OCI-LY7 (cell line): ENCODE data around the gene HEMGN. TPM values are rescaled to one million over a fixed set of nuclear protein-coding genes. Genes with fewer than 3 reads are reported as not detected.
A peak's percentile ranks its signal among the peaks of the same experiment; 100 is the strongest.

Source experiments
- BruUV-seq: library from RNA; stranded (reverse); fragments of 400-500 nt; replicated peaks from 2 replicates; lab custom pipeline; 2021; lab: Mats Ljungman, UMichigan
- CTCF ChIA-PET: fragments of 300-600 bp; sonication (Branson Sonifier 250); formaldehyde crosslinking; loops from one replicate; lab custom pipeline; 2022; ENCODE audit warnings: antibody characterized with exemption; ENCODE audit not compliant: unreplicated experiment; lab: Charles Lee
- POLR2A ChIA-PET: fragments of 300-600 bp; sonication (Branson Sonifier 250); formaldehyde crosslinking; loops from one replicate; lab custom pipeline; 2022; ENCODE audit warnings: antibody characterized with exemption; lab: Charles Lee
- DNase-seq: peaks from one replicate; pipeline ENCODE4 v3.0.0-alpha.2; 2015; ENCODE audit warnings: low spot score
- H2AFZ ChIP-seq: fragments of 200-600 bp; sonication (generic), shearing (Covaris generic); 2 replicates; pipeline ENCODE4 v1.6.1; 2014; ENCODE audit warnings: mild to moderate bottlenecking, antibody characterized with exemption, low read length, moderate library complexity
- H3K27ac ChIP-seq: fragments of 200-600 bp; sonication (generic); 2 replicates; pipeline ENCODE4 v1.5.1; 2014; ENCODE audit warnings: mixed run types, low read depth, mild to moderate bottlenecking, moderate library complexity, low read length, inconsistent platforms; ENCODE audit not compliant: poor library complexity, severe bottlenecking
- H3K36me3 ChIP-seq: fragments of 200-600 bp; sonication (generic); 2 replicates; pipeline ENCODE4 v1.6.1; 2014; ENCODE audit warnings: mild to moderate bottlenecking, antibody characterized with exemption, low read length, moderate library complexity, mixed read lengths; ENCODE audit not compliant: insufficient read depth
- H3K4me1 ChIP-seq: fragments of 200-600 bp; sonication (generic); 2 replicates; pipeline ENCODE4 v1.5.1; 2014; ENCODE audit warnings: mild to moderate bottlenecking, low read length; ENCODE audit not compliant: insufficient read depth, poor library complexity, severe bottlenecking
- H3K4me2 ChIP-seq: fragments of 200-600 bp; sonication (generic); 2 replicates; pipeline ENCODE4 v1.6.1; 2014; ENCODE audit warnings: mild to moderate bottlenecking, low read length
- H3K4me3 ChIP-seq: fragments of 200-600 bp; sonication (generic); 2 replicates; pipeline ENCODE4 v1.5.1; 2014; ENCODE audit warnings: mild to moderate bottlenecking, low read depth, low read length; ENCODE audit not compliant: poor library complexity, severe bottlenecking
- H3K79me2 ChIP-seq: fragments of 200-600 bp; sonication (generic); 2 replicates; pipeline ENCODE4 v1.6.1; 2016; ENCODE audit warnings: low read depth, mild to moderate bottlenecking, low read length, moderate library complexity, mixed read lengths; ENCODE audit not compliant: insufficient read depth
- H3K9me2 ChIP-seq: fragments of 200-600 bp; sonication (generic); 2 replicates; pipeline ENCODE4 v1.6.1; 2016; ENCODE audit warnings: mild to moderate bottlenecking, low read length, mixed read lengths; ENCODE audit not compliant: insufficient read depth
- H3K9me3 ChIP-seq: fragments of 200-600 bp; sonication (generic); 2 replicates; pipeline ENCODE4 v1.6.1; 2014; ENCODE audit warnings: mild to moderate bottlenecking, mixed run types, low read length, mixed read lengths
- H4K20me1 ChIP-seq: fragments of 200-600 bp; sonication (generic); 2 replicates; pipeline ENCODE4 v1.6.1; 2014; ENCODE audit warnings: mild to moderate bottlenecking, antibody characterized with exemption, low read length, moderate library complexity, mixed read lengths; ENCODE audit not compliant: insufficient read depth
- EZH2phosphoT487 ChIP-seq: fragments of 200-600 bp; sonication (generic); IDR thresholded peaks from 2 replicates; pipeline ENCODE4 v1.6.1; 2018; ENCODE audit warnings: low read depth, borderline replicate concordance, mild to moderate bottlenecking, mixed run types, antibody characterized with exemption, low read length, moderate library complexity, mixed read lengths
- intact Hi-C: fragments of 100-400 bp; cut with micrococcal nuclease; formaldehyde crosslinking; loops from one replicate; pipeline ENCODE4 v1.10.0; 2022; ENCODE audit not compliant: unreplicated experiment
- total RNA-seq, 2 experiments: library from RNA; depleted of rRNA in 1 of 2; stranded (reverse); fragments of >200 nt in 1 of 2; shearing (Covaris generic) in 1 of 2; gene quantifications; 2 replicates each; pipeline ENCODE4 v1.2.3, GENCODE V29; 2014 to 2022
- TF ChIP-seq, protein P1 (sequence below): fragments of 200-600 bp; sonication (generic); conservative IDR thresholded peaks from 2 replicates; pipeline ENCODE4 v1.5.1; 2014; ENCODE audit warnings: mild to moderate bottlenecking, antibody characterized with exemption, low read length, moderate library complexity, mixed read lengths

HEMGN gene
- total RNA-seq, 2 experiments from 2014 or later, result 3.8 to 5.4 TPM

DNA sequence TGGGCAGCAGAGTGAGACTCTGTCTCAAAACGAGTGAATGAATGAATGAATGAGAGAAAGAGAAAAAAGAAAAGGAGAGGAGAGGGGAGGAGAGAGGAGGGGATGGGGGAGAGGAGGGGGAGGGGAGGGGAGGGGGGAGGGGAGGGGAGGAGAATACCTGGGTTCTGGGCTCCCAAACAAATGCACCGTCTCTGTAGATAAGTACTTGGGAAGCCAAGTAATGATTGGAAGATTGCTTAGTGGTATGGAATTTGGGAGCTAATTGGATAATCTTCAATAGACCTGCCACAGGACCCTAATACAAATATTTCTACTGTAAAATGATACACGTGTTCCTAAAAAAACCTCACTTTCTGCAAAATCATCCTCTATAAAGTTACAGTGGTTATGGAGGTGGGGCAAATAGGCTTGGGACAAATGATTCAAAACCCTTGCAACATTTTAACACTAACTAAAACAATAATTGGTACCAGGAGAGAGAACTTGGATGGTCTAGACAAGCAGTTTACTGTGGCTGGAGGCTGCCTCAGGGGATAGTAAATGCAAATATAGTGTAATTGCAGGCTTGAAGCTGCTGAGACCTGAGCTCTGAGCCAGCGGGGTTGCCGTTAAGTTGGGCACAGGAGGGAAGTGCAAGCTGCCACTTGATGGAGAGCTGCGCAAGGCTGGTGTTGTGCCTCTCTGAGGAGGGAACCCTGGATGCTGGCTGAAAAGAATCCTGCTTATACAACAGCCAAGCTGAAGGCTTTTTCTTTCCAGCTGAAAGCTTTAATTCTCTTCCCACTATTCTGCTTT lies 3.5 kb downstream of the HEMGN start:
- H3K27ac ChIP-seq, result peak overlapping the region; percentile 91
- intact Hi-C loops, result loop anchor here (5.0 kb wide), 1 partner anchor 173 kb away; no protein-coding TSS in a partner anchor
- H2AFZ ChIP-seq, result peak overlapping the region; percentile 45; the same call in 1 of the 2 replicates
- TF ChIP-seq, protein P1, sequence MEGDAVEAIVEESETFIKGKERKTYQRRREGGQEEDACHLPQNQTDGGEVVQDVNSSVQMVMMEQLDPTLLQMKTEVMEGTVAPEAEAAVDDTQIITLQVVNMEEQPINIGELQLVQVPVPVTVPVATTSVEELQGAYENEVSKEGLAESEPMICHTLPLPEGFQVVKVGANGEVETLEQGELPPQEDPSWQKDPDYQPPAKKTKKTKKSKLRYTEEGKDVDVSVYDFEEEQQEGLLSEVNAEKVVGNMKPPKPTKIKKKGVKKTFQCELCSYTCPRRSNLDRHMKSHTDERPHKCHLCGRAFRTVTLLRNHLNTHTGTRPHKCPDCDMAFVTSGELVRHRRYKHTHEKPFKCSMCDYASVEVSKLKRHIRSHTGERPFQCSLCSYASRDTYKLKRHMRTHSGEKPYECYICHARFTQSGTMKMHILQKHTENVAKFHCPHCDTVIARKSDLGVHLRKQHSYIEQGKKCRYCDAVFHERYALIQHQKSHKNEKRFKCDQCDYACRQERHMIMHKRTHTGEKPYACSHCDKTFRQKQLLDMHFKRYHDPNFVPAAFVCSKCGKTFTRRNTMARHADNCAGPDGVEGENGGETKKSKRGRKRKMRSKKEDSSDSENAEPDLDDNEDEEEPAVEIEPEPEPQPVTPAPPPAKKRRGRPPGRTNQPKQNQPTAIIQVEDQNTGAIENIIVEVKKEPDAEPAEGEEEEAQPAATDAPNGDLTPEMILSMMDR, result 0 out of 2 replicates have a peak, but pooled peaks have one; percentile 10
- no peak for TF ChIP-seq EZH2phosphoT487
- ChIA-PET CTCF (interaction anchor here (0.6 to 1.6 kb wide), 4 partner anchors 9 to 45 kb away, joined by 3 to 5 read pairs (median 4); no protein-coding TSS in a partner anchor), POLR2A (interaction anchor here (0.5 to 4.7 kb wide), 10 partner anchors 9 to 323 kb away, joined by 3 to 22 read pairs (median 3); partner anchors contain the start of gene TRMO)
- BruUV-seq, result no TSS peak
- H3K9me3 ChIP-seq, result no peaks in the 10 kb centered on the region
- H3K4me3 ChIP-seq, result peak overlapping the region; percentile 49
- no peaks in the 10 kb centered on the region for H3K9me2 ChIP-seq
- H4K20me1 ChIP-seq, result no peaks in the 10 kb centered on the region
- peaks cover 100% of the 10 kb centered on the region for H3K4me1 ChIP-seq
- peak overlapping the region; percentile 66 for H3K4me2 ChIP-seq
- DNase-seq, result peak; percentile 76
- peaks cover 28% of the 10 kb centered on the region; the same call in 1 of the 2 replicates for H3K79me2 ChIP-seq
- no peaks in the 10 kb centered on the region; the same call in 1 of the 2 replicates for H3K36me3 ChIP-seq

DNA sequence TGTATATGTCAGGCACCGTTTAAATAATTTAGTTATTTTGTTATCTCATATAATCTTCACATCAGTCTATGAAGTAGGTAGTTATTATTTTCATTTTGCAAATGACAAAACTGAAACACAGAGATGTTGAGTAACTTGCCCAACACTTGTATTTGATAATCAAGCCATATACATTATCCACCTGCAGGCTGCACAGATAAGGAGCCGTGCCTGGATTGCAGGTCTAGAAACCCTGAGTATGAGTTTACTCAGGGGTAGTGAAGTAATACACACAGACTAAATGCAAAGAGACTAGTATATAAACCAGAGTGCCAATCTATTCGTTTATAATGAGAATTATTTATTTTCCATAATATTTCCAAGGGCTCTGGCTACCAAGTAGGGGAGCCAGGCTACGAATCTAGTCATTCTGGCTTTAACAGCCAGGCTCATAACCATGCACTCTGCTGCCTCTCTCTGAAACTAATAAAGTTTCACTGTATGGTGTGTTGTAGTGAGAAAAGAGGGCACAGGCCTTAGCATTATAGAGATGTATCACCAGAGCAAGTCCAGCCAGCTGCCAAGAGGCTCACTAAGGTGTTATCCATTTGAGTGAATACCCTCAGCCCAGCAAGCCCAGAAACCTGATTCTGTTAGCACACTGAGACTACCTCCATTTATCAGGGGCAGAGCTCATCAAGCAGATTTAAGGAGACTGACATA lies 4.5 kb downstream of the HEMGN start:
- peak overlapping the region; percentile 33 for H3K4me2 ChIP-seq
- BruUV-seq, result no TSS peak
- POLR2A ChIA-PET, result interaction anchor here (0.5 to 1.6 kb wide), 2 partner anchors 10 to 169 kb away, joined by 3 to 6 read pairs; no protein-coding TSS in a partner anchor
- TF ChIP-seq, protein P1, result no peak
- no peak for TF ChIP-seq EZH2phosphoT487
- no peaks in the 10 kb centered on the region for H4K20me1 ChIP-seq
- peaks cover 28% of the 10 kb centered on the region; the same call in 1 of the 2 replicates for H3K79me2 ChIP-seq
- H3K4me1 ChIP-seq, result peaks cover 99% of the 10 kb centered on the region
- no peak overlapping the region for H3K4me3 ChIP-seq
- no peak for DNase-seq
- H3K36me3 ChIP-seq, result no peaks in the 10 kb centered on the region; the same call in 1 of the 2 replicates
- peak overlapping the region; percentile 54 for H3K27ac ChIP-seq
- H2AFZ ChIP-seq, result peak overlapping the region; percentile 12; the same call in 1 of the 2 replicates
- H3K9me3 ChIP-seq, result no peaks in the 10 kb centered on the region
- intact Hi-C loops, result no loop called here
- CTCF ChIA-PET, result interaction anchor here (1.6 kb wide), 1 partner anchor 46 kb away, joined by 5 read pairs; no protein-coding TSS in a partner anchor
- H3K9me2 ChIP-seq, result no peaks in the 10 kb centered on the region
